CD4-positive, alpha-beta T cell (primary cell): ENCODE measurements around the gene CYB5D1. TPM values are rescaled to one million over a fixed set of nuclear protein-coding genes. Genes with fewer than 3 reads are reported as not detected.

Experiments
- ATAC-seq: fragments of 200-7000 bp; cut with Tn5 transposase; one replicate; pipeline ENCODE4 v1.10.0; 2022; ENCODE audit warnings: mild to moderate bottlenecking; ENCODE audit not compliant: poor library complexity
- CTCF ChIA-PET: fragments of 350-600 bp; sonication (Branson Sonifier 250); formaldehyde crosslinking; loops from one replicate; lab custom pipeline; 2021; ENCODE audit warnings: antibody characterized with exemption, inconsistent platforms; lab: Charles Lee
- POLR2A ChIA-PET: fragments of 350-600 bp; sonication (Branson Sonifier 250); formaldehyde crosslinking; loops from one replicate; lab custom pipeline; 2021; ENCODE audit warnings: antibody characterized with exemption, inconsistent platforms; lab: Charles Lee
- DNase-seq, 14 experiments: peaks; one replicate each; pipeline ENCODE4 v3.0.0-alpha.2; 2013 to 2020; ENCODE audit warnings: mixed read lengths in 2 of 14
- H3K27ac ChIP-seq, 2 donors: one replicate each; pipeline versions ENCODE4 v1.5.1 to v1.7.0; 2013; ENCODE audit warnings: low read length in 2 of 2, low read depth in 1 of 2, mild to moderate bottlenecking in 1 of 2
- H3K27me3 ChIP-seq, 2 experiments: 1 replicate in 1 of 2; 2 replicates in 1 of 2; pipeline versions ENCODE4 v1.6.1 to v1.7.0; 2013; ENCODE audit warnings: low read length in 2 of 2, control low read depth in 1 of 2, mild to moderate bottlenecking in 1 of 2, moderate library complexity in 1 of 2; ENCODE audit not compliant: insufficient read depth in 2 of 2, control insufficient read depth in 1 of 2
- H3K36me3 ChIP-seq: one replicate; pipeline ENCODE4 v1.6.1; 2013; ENCODE audit warnings: low read length, control low read depth; ENCODE audit not compliant: insufficient read depth
- H3K4me1 ChIP-seq: one replicate; pipeline ENCODE4 v1.6.1; 2013; ENCODE audit warnings: low read length, control low read depth; ENCODE audit not compliant: insufficient read depth
- H3K4me3 ChIP-seq: one replicate; pipeline ENCODE4 v1.5.1; 2013; ENCODE audit warnings: mild to moderate bottlenecking, low read length, moderate library complexity
- H3K9me3 ChIP-seq, 2 experiments: 1 replicate in 1 of 2; 2 replicates in 1 of 2; pipeline versions ENCODE4 v1.6.1 to v1.7.0; 2013; ENCODE audit warnings: low read length in 2 of 2, mild to moderate bottlenecking in 2 of 2, control low read depth in 1 of 2, moderate library complexity in 1 of 2; ENCODE audit not compliant: control insufficient read depth in 1 of 2, insufficient read depth in 1 of 2
- H3K27ac Mint-ChIP-seq: one replicate; pipeline ENCODE4 v1.8.0; 2020; ENCODE audit warnings: mixed read lengths
- H3K27me3 Mint-ChIP-seq: one replicate; pipeline ENCODE4 v1.8.0; 2021; ENCODE audit warnings: mixed read lengths
- H3K36me3 Mint-ChIP-seq: one replicate; pipeline ENCODE4 v1.8.0; 2021; ENCODE audit warnings: low read depth, mixed read lengths
- H3K4me1 Mint-ChIP-seq: one replicate; pipeline ENCODE4 v1.8.0; 2021; ENCODE audit warnings: low read depth, mixed read lengths
- H3K4me3 Mint-ChIP-seq: one replicate; pipeline ENCODE4 v1.8.0; 2020; ENCODE audit warnings: mild to moderate bottlenecking, mixed read lengths
- H3K9me3 Mint-ChIP-seq: one replicate; pipeline ENCODE4 v1.8.0; 2020; ENCODE audit warnings: mixed read lengths
- intact Hi-C, 2 experiments: fragments of 100-400 bp; cut with DNase I in 1 of 2; cut with micrococcal nuclease in 1 of 2; formaldehyde crosslinking; loops; one replicate each; pipeline versions ENCODE4 v1.15.1 to v1.9.0; 2023 to 2025; cut with DNase I, micrococcal nuclease
- total RNA-seq, 174 experiments: library from RNA in 2 of 174; stranded (reverse) in 2 of 174; gene quantifications; one replicate each; pipeline ENCODE4 v1.2.3 and lab custom pipeline; 2021 to 2026
- TF ChIP-seq, protein P1 (sequence below): fragments of 200-600 bp; IDR thresholded peaks from one replicate; pipeline ENCODE4 v1.8.0; 2022; ENCODE audit warnings: antibody characterized with exemption, mild to moderate bottlenecking

Gene CYB5D1
- total RNA-seq, 2 experiments from 2014 or later, result 8.7 TPM

GRCh38 chr17:7834957-7835813, 22.6 kb upstream of the CYB5D1 start:
- Mint-ChIP-seq H3K27ac (peak overlapping the region; percentile 98), H3K36me3 (peaks cover 30% of the 10 kb centered on the region), H3K4me1 (peaks cover 42% of the 10 kb centered on the region), H3K27me3 (peaks cover 4% of the 10 kb centered on the region), H3K9me3 (no peaks in the 10 kb centered on the region), H3K4me3 (peak overlapping the region; percentile 93)
- intact Hi-C loops, result loop anchor here (1.0 to 10.0 kb wide), 9 partner anchors 7 to 322 kb away; partner anchors contain the start of genes NAA38 (in 2 of the 2), PER1 (in 1 of the 2), TP53 (in 1 of the 2) and WRAP53 (in 1 of the 2)
- CTCF ChIA-PET, result interaction anchor here (0.5 to 2.9 kb wide), 20 partner anchors 8 to 155 kb away, joined by 3 to 28 read pairs (median 4); partner anchors contain the start of genes CYB5D1, NAA38 and WRAP53
- peak; percentile 74 to 98 (median 86) for DNase-seq
- Histone ChIP-seq H3K27ac (peak overlapping the region; percentile 98 to 100), H3K9me3 (no peaks in the 10 kb centered on the region), H3K27me3 (no peaks in the 10 kb centered on the region), H3K36me3 (peaks cover 3% of the 10 kb centered on the region), H3K4me3 (peak overlapping the region; percentile 82), H3K4me1 (peaks cover 62% of the 10 kb centered on the region)
- TF ChIP-seq, protein P1, sequence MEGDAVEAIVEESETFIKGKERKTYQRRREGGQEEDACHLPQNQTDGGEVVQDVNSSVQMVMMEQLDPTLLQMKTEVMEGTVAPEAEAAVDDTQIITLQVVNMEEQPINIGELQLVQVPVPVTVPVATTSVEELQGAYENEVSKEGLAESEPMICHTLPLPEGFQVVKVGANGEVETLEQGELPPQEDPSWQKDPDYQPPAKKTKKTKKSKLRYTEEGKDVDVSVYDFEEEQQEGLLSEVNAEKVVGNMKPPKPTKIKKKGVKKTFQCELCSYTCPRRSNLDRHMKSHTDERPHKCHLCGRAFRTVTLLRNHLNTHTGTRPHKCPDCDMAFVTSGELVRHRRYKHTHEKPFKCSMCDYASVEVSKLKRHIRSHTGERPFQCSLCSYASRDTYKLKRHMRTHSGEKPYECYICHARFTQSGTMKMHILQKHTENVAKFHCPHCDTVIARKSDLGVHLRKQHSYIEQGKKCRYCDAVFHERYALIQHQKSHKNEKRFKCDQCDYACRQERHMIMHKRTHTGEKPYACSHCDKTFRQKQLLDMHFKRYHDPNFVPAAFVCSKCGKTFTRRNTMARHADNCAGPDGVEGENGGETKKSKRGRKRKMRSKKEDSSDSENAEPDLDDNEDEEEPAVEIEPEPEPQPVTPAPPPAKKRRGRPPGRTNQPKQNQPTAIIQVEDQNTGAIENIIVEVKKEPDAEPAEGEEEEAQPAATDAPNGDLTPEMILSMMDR, result peak; percentile 84
- ATAC-seq, result peak; percentile 54
- POLR2A ChIA-PET, result interaction anchor here (0.5 to 4.8 kb wide), 27 partner anchors 10 to 1131 kb away, joined by 3 to 83 read pairs (median 5); partner anchors contain the start of genes CNTROB, CTC1, CYB5D1 and MPDU1

- POLR2A ChIA-PET, result interaction anchor here (0.6 to 4.8 kb wide), 19 partner anchors 9 to 1130 kb away, joined by 3 to 83 read pairs (median 6); partner anchors contain the start of genes CTC1, CYB5D1, MPDU1 and NAA38
Observed at GRCh38 chr17:7835814-7836595, 21.8 kb upstream of the CYB5D1 start.

More at GRCh38 chr17:7835814-7836595, 21.8 kb upstream of the CYB5D1 start:
- Mint-ChIP-seq H3K27me3 (peaks cover 4% of the 10 kb centered on the region), H3K27ac (peak overlapping the region; percentile 98), H3K36me3 (peaks cover 36% of the 10 kb centered on the region), H3K4me3 (peak overlapping the region; percentile 93), H3K9me3 (no peaks in the 10 kb centered on the region), H3K4me1 (peaks cover 50% of the 10 kb centered on the region)
- intact Hi-C loops, result loop anchor here (1.0 to 10.0 kb wide), 7 partner anchors 8 to 321 kb away; partner anchors contain the start of genes NAA38 (in 2 of the 2), PER1 (in 1 of the 2), TP53 (in 1 of the 2) and WRAP53 (in 1 of the 2)
- Histone ChIP-seq H3K4me1 (peaks cover 70% of the 10 kb centered on the region), H3K36me3 (peaks cover 11% of the 10 kb centered on the region), H3K4me3 (peak overlapping the region; percentile 82), H3K9me3 (no peaks in the 10 kb centered on the region), H3K27ac (peak overlapping the region; percentile 98 to 100), H3K27me3 (no peaks in the 10 kb centered on the region)
- TF ChIP-seq, protein P1, result no peak
- CTCF ChIA-PET, result interaction anchor here (1.0 to 2.4 kb wide), 8 partner anchors 11 to 154 kb away, joined by 3 to 28 read pairs (median 4); partner anchors contain the start of genes NAA38 and WRAP53
- ATAC-seq (peak; percentile 7), DNase-seq (peak in 7 of 14 experiments; percentile 24 to 86 (median 49))
